Parietal lobe (tissue), 1 donor: ENCODE data around the gene GFRA3. TPM values are rescaled to one million over a fixed set of nuclear protein-coding genes. Genes with fewer than 3 reads are reported as not detected.

ENCODE experiments used
- total RNA-seq: library from RNA; depleted of rRNA; stranded (reverse); fragments of >200 nt; gene quantifications from one replicate; pipeline ENCODE4 v1.2.3, GENCODE V29; 2014

GFRA3 gene, protein sequence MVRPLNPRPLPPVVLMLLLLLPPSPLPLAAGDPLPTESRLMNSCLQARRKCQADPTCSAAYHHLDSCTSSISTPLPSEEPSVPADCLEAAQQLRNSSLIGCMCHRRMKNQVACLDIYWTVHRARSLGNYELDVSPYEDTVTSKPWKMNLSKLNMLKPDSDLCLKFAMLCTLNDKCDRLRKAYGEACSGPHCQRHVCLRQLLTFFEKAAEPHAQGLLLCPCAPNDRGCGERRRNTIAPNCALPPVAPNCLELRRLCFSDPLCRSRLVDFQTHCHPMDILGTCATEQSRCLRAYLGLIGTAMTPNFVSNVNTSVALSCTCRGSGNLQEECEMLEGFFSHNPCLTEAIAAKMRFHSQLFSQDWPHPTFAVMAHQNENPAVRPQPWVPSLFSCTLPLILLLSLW
- total RNA-seq: not detected

DNA sequence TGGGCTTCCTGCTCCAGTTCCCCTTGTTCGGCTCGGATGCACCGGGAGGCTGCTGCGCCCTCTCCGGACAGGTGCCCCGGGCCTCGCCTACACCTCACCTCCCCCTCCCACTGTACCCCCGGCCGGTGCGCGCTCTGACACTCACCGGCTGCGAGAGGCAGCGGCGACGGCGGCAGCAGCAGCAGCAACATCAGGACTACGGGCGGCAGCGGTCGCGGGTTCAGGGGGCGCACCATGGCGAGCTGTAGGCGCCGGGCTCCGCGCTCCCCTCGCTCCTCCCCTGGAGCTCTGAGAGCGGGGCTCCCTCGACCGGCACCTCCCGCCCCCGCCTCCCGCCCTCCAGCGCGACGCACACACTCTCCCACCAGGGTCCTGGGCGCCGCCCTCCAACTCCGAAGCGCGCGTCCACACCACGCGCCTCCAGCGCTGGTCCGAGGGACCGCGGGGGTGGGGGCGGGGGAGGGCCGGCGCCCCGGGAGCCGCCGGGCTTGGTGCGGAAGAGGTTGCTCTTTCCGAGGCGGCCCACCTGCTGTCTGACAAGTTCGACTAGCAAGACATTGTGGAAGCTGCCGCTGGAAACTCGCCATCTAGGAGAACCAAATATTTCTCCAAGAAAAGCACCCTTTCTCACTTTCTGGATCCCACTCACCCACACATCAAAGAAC is at the start of gene GFRA3:
Gene GFRA3 (minus strand): TSS at position 433 of the 665 bp plus-strand sequence. CDS start 197 bp downstream, at position 236.

GRCh38 chr5:138213161-138214029 is 61.0 kb downstream of the GFRA3 start, which contains the start of gene CDC23:
Gene CDC23 (minus strand): TSS chr5:138213323. CDS start chr5:138213312, 11 bp downstream.

Other genes starting within 250 kb of the GFRA3 start
- 114 TPM for gene FAM13B, start 241.5 kb downstream of the GFRA3 start, total RNA-seq
- gene WNT8A, start 190.6 kb downstream of the GFRA3 start, total RNA-seq: not detected
- 8.8 TPM for gene NME5, start 135.2 kb downstream of the GFRA3 start, total RNA-seq
- 95.8 TPM for gene BRD8, start 96.0 kb downstream of the GFRA3 start, total RNA-seq
- gene KIF20A, start 95.5 kb downstream of the GFRA3 start, total RNA-seq: 6.3 TPM
- 36.3 TPM for gene CDC23, start 61.3 kb downstream of the GFRA3 start, total RNA-seq
- gene CDC25C, start 57.2 kb upstream of the GFRA3 start, total RNA-seq: 2.2 TPM
- 25.7 TPM for gene FAM53C, start 63.6 kb upstream of the GFRA3 start, total RNA-seq
- gene KDM3B, start 78.1 kb upstream of the GFRA3 start, total RNA-seq: 105 TPM
- 88.3 TPM for gene REEP2, start 164.4 kb upstream of the GFRA3 start, total RNA-seq
- gene EGR1, start 190.9 kb upstream of the GFRA3 start, total RNA-seq: 0.94 TPM